NT2/D1 (cell line): ENCODE results near the gene CHPT1.

Experiments
- YY1 ChIP-seq: IDR thresholded peaks from 2 replicates; pipeline ENCODE4 v1.6.1; 2011; ENCODE audit not compliant: insufficient read length, insufficient read depth
- ZNF274 ChIP-seq: IDR thresholded peaks from 2 replicates; pipeline ENCODE4 v1.6.1; 2011; ENCODE audit warnings: mild to moderate bottlenecking, low read depth, low read length

DNA sequence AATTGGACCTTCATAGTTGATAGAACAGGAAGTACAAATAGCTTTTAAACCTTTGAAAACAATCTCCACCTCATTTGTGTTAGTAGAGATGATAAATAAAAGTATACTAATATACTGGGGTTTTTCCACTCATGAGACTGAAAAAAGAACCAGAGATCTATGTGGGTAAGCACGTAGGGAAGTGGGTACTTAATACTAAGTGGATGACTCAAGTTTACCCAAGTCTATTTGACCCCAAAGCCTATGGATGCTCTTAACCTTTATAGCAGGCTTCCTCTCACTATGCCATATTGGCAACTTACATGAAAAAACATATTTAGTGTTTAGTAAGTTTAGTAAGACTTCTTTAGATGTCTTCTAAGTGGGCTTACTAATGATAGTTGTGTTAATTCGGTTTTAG, 49.2 kb upstream of the CHPT1 start:
- TF ChIP-seq ZNF274 (no peak), YY1 (no peak)
